M059J (cell line): ENCODE data around the gene JPH3. TPM values are rescaled to one million over a fixed set of nuclear protein-coding genes. Genes with fewer than 3 reads are reported as not detected.
"Not testable (repeated sequence)": the region's sequence is repeated elsewhere in the genome, so short reads cannot be mapped to it uniquely, and the experiment has no call there.

ENCODE experiments used
- DNase-seq: peaks from one replicate; pipeline ENCODE4 v3.0.0-alpha.2; 2012; ENCODE audit warnings: low read depth
- total RNA-seq: library from RNA; depleted of rRNA; stranded (reverse); fragments of >200 nt; shearing (Covaris generic); gene quantifications from 2 replicates; pipeline ENCODE4 v1.2.3, GENCODE V29; 2014

The JPH3 gene
- total RNA-seq, 1 experiment from 2014 or later = 0.05 TPM

DNA sequence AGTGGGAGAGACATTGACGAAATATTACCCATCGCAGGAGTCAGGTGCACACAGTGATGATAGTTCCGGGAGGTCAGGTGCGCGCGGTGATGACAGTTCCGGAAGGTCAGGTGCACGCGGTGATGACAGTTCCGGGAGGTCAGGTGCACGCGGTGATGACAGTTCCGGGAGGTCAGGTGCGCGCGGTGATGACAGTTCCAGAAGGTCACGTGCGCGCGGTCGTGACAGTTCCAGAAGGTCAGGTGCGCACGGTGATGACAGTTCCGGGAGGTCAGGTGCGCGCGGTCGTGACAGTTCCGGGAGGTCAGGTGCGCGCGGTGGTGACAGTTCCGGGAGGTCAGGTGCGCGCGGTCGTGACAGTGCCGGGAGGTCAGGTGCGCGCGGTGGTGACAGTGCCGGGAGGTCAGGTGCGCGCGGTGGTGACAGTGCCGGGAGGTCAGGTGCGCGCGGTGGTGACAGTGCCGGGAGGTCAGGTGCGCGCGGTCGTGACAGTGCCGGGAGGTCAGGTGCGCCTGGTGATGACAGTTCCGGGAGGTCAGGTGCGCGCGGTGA is 78.8 kb downstream of the JPH3 start:
- DNase-seq = not testable (repeated sequence)

DNA sequence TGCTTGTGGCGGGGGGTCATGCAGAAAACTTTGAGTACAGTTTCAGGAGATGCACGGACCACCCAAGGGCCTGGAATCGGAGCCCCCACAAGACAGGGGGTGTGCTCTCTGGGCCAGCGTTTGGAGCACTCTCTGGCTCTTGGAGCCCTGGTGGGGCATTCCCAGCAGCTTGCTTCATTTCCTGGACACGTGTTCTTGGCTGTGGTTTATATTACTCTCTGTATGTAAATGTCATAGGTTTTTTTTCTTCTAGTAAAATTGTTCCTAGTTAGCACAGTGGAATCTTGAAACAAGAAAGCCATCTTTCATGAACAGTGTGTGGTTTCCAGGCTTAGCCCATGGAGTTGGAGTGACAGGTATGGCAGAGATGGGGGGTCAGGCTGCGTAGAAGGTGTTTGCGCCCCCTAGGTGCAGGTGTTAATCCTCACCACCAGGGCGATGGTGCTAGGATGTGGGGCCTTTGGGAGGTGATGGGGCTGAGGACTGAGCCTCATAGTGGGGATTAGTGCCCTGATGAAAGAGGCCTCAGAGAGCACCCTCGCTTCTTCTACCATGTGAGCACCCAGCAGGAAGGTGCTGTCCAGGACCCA is 79.8 kb downstream of the JPH3 start:
- peak; percentile 58 for DNase-seq

DNA sequence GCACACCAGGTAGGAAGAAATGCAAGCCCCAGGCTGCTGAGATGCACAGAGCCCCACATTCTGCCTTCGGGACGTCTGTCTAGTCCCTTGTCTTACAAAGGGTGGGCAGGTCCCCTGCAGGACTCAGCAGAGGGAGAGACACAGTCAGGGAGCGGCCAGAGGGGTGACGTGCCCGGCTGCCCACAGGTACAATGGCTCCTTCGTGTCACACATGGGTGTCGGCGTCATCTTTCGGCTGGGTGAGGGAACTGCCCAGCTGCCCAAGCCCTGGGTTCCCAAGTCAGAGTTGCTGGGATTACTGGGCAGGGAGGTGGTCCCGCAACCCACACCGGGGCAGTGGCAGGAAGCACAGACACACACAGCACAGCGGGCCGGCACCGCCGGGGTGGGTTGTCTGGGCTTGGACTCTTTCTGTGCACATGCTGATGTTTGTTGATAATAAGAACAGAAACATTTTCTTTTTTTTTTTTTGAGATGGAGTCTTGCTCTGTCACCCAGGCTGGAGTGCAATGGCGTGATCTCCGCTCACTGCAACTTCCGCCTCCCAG is 80.6 kb downstream of the JPH3 start:
- DNase-seq = no peak

DNA sequence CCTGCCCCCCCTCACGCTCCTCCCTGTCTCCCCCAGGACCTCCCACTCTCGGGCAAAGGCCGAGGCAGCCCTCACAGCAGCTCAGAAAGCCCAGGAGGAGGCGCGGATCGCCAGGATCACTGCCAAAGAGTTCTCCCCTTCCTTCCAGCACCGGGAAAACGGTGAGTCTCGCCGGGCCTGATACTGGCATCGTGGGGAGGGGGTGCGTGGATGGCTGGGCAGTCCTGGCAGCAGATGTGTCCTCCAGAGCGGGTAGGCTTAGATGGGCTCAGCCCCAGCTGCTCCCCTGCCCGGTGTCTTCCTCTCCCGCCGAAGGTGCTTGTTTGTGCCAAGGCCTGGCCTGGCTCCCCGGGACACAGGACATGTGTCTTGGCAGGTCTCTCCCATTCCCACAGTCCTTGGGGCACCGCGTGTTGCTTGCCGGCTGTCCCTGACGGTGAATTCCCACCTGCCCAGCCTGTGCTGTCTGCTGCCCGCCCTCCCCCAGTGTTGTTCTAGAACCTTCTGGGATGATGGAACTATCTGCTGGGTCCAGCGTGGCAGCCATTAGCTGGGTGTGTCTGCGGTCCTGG is 81.9 kb downstream of the JPH3 start:
- no peak for DNase-seq

DNA sequence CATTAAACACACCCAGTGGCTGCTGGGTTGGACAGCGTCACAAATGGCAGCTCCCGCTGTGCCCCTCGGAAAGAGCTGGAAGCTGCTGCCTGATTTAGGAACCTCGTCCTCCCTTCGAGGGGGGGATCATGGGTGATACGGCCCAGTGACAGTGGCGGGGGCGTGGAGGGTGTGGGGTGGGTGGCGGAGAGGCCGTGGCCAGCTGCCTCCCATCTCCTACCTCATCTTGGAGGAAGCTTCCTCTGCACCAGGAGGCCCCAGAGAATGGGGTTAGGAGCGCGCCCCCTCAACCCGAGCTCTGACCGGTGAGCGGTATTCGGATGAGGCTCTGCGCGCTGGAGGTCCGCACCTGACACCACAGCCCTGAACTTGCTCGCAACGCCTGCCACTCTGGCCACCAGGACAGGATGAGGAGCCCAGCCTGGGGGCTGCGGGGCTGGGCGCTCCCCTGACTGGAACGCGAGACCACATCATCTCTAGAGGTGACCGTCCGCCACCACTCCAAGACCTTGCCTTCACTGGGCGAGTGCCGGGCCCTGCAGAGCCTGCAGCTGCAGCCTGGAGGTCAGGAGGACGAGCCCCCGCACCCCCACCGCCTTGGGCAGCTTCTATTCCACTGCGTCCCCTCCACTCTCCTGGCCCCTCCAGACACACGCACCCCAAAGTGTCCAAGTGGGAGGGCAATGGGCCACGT is 82.5 kb downstream of the JPH3 start:
- DNase-seq = no peak

DNA sequence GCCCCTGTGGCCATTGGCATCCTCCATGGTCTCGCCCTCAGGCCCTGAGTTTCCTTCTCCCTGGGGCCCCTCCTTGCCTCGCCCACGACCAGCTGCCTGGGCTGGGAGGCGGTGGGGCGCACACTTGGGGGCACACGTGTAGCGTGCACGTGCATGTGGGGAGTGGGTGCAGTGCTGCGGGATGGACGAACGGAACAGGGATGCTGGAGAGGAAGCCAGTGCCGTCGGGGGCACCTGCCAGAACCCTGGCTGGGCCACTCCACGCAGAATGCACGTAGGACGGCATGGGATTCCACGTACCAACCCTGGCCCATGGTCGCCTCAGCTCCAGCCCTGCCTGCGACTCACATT is 83.1 kb downstream of the JPH3 start:
- no peak for DNase-seq

DNA sequence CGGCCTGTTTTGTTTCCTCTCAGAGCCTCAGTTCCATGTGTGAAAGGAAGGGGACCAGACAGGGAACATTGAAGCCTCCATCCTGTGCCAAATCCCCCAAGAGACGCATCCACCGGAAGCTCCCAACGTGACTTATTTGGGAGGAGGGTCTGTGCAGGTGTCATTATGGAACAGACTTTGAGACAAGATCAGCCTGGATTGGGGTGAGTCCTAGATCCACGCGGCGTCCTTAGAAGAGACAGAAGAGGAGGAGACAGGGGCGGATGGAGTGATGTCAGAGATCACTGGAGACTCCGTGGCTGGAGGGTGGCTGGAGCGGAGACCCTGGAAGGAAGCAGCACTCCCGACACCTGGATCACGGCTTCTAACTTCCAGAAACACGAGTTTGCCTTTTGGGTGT is 83.5 kb downstream of the JPH3 start:
- no peak for DNase-seq

DNA sequence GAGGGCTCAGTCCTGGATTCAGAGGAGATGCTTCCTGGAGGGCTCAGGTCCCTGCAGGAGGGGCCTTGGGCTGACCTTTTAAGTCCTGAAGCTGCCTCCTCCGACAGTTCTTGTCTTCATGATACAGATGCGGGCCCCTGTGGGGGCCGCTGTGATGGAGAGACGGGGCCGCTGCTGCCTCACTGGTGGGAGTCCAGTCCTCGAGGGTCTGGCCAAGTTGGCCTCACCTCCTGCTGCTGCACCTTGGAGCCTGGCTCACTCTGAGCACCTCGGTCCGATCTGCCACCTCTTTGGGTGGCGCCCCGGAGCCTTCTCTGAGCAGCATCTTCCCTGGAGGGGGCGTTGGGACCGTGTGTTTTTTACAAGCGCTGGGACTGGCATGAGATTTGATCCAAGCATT is 84.4 kb downstream of the JPH3 start:
- no peak for DNase-seq

DNA sequence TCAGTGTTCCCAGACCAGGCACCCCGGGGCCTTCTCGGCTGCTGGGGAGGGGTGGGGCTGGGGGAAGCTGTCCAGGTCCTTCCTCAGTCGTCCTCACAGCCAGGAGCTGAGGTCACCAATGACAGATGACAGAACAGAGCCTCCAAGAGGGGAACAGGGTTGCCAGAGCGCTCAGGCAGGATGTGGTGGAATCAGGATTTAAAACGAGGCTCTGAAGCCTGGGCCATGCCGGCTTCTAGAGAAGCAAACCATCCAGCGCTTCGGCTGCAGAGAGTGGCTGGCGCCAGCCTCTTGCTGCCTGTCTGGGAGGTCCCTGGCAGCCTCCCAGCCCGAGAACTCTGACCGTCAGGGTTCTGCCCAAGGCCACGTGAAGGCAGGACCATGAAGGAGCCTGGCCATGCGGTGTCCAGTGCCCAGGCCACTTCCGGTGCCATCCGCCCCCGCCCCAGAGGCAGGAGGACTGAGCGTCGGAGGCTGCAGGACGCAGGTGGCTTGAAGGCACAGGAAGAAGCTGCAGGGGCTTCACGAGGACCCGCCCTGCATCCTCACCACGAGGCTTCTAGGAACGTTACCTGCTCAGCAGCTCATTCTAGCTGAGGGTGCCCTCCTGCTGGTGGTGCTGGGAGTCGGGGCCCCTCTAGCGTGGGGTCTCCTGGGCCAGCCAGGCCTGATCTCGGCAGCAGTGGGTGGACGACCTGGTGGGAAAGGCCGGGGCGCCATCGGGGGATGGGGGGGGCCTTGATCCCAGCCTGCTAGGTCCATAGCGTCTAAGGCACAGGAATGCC is 85.0 kb downstream of the JPH3 start:
- DNase-seq = peak; percentile 56

DNA sequence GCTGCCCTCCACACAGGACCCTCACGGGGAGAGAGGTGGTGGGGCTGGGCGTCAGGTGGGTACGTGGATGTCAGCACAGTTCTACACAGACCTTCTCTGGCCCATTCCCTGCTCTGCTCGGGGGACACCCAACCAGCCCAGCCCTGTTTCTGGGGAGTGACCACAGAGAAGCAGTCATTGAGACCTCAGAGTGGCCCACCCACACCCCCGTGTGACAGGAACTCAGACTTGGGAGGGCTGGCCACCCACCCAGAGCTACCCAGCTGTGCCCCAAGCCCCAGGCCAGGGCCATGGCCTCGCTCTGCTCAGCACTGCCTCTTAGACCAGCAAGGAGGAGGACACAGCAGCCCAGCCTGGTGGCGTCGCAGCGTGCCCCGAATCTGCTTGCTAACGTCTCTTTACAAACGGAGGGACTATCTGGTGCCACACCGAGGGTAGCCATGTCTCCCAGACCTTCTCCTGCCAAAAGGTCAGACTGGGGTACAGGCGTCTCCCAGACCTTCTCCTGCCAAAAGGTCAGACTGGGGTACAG is 85.8 kb downstream of the JPH3 start:
- DNase-seq = no peak

DNA sequence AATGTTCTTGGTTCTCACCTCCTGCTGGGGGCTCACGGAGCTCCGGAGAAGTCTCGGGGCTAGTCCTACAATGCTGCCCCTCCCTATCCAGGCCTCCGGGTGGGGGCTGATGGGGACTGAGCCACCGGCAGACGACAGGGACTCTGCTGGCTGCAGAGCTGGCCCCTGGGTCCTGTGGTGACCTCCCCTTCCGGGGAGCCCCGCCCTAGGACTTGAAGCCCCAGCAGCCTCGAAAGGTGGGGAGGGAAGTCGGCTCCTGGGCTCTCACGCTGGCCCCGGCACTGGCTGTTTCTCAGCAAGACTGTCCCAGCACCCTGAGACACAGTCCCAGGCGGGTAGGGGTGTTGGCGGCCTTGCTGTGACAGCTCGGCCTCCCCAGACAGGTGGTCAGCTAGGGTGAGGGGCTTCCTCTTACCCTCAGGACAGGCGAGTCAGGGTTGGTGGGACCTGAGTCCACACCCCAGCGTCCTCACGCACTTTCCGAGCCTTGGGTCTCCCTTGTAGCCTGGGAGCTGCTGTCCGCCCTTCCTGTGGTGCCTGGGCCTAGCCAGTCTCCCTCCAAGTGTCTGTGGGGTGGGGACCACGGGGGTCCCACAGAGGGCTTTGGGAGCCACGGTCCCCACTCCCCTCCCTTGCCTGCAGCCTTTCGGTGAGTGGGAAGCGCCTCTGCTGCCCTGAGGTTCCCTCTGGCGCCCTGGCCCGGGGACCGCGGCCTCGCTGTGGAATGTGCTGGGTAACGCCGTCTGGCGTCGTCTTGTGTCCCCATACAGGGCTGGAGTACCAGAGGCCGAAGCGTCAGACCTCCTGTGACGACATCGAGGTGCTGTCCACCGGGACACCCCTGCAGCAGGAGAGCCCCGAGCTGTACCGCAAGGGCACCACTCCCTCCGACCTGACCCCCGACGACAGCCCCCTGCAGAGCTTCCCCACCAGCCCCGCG is 86.8 kb downstream of the JPH3 start:
- no peak for DNase-seq

DNA sequence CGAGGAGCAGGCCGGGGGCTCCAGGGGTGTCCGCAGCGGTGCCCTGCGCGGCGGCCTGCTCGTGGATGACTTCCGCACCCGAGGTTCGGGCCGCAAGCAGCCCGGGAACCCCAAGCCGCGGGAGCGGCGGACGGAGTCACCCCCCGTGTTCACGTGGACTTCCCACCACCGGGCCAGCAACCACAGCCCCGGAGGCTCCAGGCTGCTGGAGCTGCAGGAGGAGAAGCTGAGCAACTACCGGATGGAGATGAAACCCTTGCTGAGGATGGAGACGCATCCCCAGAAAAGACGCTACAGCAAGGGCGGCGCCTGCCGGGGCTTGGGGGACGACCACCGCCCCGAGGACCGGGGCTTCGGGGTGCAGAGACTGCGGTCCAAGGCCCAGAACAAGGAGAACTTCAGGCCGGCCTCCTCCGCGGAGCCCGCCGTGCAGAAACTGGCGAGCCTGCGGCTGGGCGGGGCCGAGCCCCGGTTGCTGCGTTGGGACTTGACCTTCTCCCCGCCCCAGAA is 87.7 kb downstream of the JPH3 start:
- DNase-seq = no peak

DNA sequence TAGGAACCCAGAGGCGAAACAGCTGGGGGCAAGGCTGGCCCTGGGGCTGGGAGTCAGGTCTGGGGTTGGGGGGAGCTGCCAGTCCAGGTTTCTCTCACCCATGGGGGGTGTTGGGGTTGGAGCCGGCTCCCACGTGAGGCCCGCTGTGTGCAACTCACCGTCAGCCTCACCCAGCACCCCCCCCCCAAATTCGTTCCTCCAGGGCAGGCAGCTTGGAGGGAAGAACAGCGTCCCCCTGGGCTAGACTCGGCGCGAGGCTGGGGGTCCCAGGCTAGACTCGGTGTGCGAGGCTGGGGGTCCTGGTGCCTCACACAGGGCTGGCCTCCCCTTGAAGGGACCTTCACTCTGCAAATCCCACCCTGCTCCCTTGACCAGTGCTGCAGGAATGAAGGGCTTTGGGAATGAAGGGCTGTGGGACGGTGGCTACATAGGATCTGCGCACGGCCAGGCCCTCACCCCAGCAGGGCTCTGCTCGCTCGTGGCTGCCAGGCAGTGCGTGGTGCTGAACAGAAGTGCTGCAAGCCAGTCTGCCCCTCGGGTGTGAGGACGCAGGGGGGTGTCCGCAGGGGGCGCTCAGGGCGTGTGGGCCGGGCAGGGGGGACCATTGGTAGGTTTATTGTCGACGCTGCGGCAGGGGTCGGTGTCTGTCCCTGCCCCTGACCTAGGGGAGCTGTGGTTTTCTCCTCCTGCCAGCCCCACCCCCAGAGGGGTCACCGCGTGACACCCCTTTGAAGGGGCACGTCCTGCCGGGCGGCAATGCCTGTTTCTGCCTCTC is 88.8 kb downstream of the JPH3 start:
- DNase-seq = no peak

DNA sequence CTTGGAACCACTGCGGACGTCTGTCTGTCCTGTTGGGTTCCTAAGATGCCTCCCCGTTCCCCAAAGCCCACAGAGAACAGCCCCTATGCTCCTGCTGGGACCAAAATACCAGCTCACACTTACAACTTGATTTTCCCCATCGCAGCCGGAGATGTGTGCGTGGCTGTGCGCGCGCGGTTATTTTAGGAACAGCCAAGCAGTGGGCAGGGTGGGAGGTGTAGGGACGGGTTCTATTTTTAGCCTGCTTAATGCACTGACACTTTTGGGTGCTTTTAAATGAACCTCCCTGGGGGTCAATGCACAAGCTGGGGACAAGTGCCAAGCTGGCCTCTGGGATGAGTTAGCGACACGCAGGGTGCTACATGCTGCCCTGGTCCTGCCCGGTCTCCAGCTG is 89.4 kb downstream of the JPH3 start:
- DNase-seq = no peak

DNA sequence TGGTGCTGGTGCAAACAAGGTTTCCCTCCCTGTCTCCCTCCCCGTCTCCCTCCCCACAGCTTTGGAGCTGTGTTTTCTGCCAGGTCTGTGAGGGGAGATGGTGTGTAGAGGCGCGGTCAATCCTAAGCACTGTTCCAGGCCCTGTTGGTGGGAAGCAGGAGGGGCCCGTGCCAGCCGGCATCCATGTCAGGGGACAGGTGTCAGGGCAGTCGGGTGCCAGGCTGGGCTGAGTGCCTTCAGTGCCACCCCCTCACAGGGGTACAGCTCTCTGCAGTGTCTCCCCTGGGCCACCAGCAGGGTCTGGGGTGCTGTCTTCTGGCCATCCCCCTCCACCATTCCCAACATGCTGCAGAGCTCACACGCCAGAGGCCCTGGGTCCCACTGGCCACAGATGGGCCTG is 89.9 kb downstream of the JPH3 start:
- DNase-seq = no peak

DNA sequence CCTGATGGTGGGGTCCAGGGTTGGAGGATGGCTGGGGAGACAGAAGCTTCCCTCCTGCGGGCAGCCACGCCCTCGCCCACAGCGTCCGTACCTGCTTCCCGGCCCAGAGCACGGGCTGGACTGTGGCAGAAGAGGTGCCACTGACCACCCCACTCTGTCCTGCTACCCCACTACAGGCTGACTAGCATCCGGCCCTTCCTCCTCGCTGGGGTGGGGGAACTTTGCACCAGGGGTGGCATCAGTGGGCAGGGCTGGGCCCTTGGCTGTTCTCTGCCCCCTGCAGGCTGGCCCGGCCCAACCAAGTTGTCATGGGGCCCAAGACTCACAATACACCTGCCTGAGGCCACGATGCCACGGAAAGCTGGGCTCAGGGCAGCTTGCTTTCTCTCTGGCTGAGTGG is 90.4 kb downstream of the JPH3 start:
- DNase-seq = no peak

DNA sequence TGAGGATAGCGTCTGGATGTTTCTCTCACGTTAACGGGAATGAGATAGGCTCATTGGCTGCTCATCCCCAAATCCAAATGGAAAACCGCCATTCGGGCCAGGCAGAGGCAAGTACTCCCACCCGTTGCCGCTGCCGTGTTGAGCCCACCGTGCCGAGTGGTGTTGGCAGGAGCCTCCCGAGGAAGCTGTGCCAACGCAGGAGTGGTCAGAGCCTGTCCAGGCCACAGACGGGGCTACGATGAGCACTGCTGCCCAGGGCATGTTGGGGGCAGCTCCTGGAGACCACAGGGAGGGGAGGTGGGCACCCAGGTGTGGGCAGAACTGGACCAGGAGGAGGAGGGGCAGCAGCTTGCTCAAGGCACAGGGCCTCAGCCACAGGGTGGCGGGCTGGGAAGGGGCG is 91.5 kb downstream of the JPH3 start:
- no peak for DNase-seq

DNA sequence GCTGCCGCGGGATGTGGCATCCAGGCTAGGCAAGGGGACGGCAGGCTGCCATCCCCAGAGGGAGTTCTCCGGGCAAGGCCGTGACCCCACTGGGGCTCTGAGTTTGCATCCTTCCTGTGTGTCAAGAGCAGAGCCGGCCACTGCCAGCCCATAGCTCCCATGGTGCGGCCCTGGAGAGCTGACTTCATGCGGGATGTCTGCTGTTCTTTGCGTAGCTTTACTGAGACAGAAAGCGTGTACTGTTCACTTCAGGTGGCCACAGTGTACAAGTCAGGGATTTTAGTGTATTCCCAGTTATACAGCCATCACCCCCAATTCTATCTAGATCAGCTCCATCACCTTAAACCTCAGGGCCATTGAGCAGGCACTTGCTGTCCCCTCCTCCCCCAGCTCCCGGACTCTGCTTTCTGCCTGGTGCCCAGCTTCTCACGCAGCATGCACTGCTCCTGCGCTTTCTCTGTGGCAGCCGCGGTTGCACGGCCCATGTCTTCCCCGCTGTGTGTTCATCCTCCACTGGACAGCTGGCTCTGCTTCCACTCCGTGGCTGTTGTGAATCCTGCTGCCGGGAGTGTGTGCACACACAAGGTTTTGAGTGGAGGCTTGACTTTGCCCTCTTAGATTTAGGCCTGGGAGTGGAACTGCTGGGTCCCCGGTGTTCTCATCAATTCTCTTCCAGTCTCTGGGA is 92.3 kb downstream of the JPH3 start:
- DNase-seq = no peak

DNA sequence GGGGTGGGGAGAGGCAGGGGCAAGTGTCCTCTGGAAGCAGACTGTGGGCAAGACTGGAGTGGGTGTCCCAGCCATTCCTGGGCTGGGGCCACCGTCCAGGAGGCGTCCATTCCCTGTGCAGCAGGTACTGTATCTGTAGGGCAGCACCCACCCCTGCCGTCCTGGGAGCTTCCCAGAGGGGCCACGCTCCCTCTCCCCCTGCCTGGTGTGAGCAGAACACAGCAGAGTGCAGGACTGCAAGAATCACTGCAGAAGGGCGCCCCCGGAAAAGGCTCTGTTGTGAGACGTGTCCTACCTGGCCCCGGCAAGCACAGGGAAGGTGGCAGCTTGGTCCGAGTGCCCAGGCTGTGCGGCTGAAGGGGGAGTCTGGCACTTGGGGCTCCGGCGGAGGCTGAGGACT is 93.2 kb downstream of the JPH3 start:
- no peak for DNase-seq
